GM21619 (cell line): ENCODE data around the gene SUCLG1.
"Not testable (repeated sequence)": the region's sequence is repeated elsewhere in the genome, so short reads cannot be mapped to it uniquely, and the experiment has no call there.

Experiments used
- ATAC-seq: cut with Tn5 transposase; IDR thresholded peaks from one replicate; pipeline ENCODE4 v1.9.1; 2021; ENCODE audit not compliant: unreplicated experiment

SUCLG1 gene

GRCh38 chr2:84459018-84459943, at the start of gene SUCLG1:
Gene SUCLG1, minus strand, starts transcription at chr2:84459280. Its CDS starts 11 bp downstream, at chr2:84459269.
- peak; percentile 93 for ATAC-seq

- ATAC-seq = no peak
Measured at GRCh38 chr2:84498150-84498799, 39.2 kb upstream of the SUCLG1 start.

GRCh38 chr2:84497285-84497684, 38.2 kb upstream of the SUCLG1 start:
- no peak for ATAC-seq

- no peak for ATAC-seq
Measured at GRCh38 chr2:84496386-84496785, 37.3 kb upstream of the SUCLG1 start.

GRCh38 chr2:84495539-84496146, 36.6 kb upstream of the SUCLG1 start:
- ATAC-seq = peak; percentile 81

- no peak for ATAC-seq
Measured at GRCh38 chr2:84494070-84494469, 35.0 kb upstream of the SUCLG1 start.

GRCh38 chr2:84493514-84493913, 34.4 kb upstream of the SUCLG1 start:
- no peak for ATAC-seq

GRCh38 chr2:84492571-84492970, 33.5 kb upstream of the SUCLG1 start:
- ATAC-seq = no peak

GRCh38 chr2:84491741-84492140, 32.7 kb upstream of the SUCLG1 start:
- ATAC-seq = no peak

- no peak for ATAC-seq
Measured at GRCh38 chr2:84491256-84491655, 32.2 kb upstream of the SUCLG1 start.

GRCh38 chr2:84487298-84487996, 28.4 kb upstream of the SUCLG1 start:
- ATAC-seq = no peak

GRCh38 chr2:84486441-84487115, 27.5 kb upstream of the SUCLG1 start:
- no peak for ATAC-seq

- ATAC-seq = no peak
Measured at GRCh38 chr2:84483320-84483719, 24.2 kb upstream of the SUCLG1 start.

GRCh38 chr2:84482603-84483002, 23.5 kb upstream of the SUCLG1 start:
- no peak for ATAC-seq

- no peak for ATAC-seq
Measured at GRCh38 chr2:84481702-84482101, 22.6 kb upstream of the SUCLG1 start.

GRCh38 chr2:84478867-84479266, 19.8 kb upstream of the SUCLG1 start:
- ATAC-seq = no peak

- no peak for ATAC-seq
Measured at GRCh38 chr2:84477886-84478285, 18.8 kb upstream of the SUCLG1 start.

GRCh38 chr2:84474176-84474575, 15.1 kb upstream of the SUCLG1 start:
- ATAC-seq = no peak

GRCh38 chr2:84472856-84473565, 13.9 kb upstream of the SUCLG1 start:
- no peak for ATAC-seq

- not testable (repeated sequence) for ATAC-seq
Measured at GRCh38 chr2:84472423-84472822, 13.3 kb upstream of the SUCLG1 start.
